PC-9 (cell line): Measurements from ENCODE around the gene OBP2A. TPM values are rescaled to one million over a fixed set of nuclear protein-coding genes. Genes with fewer than 3 reads are reported as not detected.

Source experiments
- BruUV-seq: library from RNA; stranded (reverse); fragments of 400-500 nt; replicated peaks from 2 replicates; lab custom pipeline; 2021; lab: Mats Ljungman, UMichigan
- CTCF ChIA-PET: fragments of 300-600 bp; sonication (Branson Sonifier 250); formaldehyde crosslinking; loops from one replicate; lab custom pipeline; 2022; ENCODE audit warnings: antibody characterized with exemption; lab: Charles Lee
- POLR2A ChIA-PET: fragments of 300-600 bp; sonication (Branson Sonifier 250); formaldehyde crosslinking; loops from one replicate; lab custom pipeline; 2022; ENCODE audit warnings: antibody characterized with exemption; ENCODE audit not compliant: unreplicated experiment; lab: Charles Lee
- DNase-seq, 2 experiments: peaks; one replicate each; pipeline versions ENCODE4 v3.0.0 to v3.0.0-alpha.2; 2015 to 2022; ENCODE audit warnings: mixed read lengths in 1 of 2
- H2AFZ ChIP-seq: fragments of 200-600 bp; sonication (generic); 2 replicates; pipeline ENCODE4 v1.8.1; 2017; ENCODE audit warnings: antibody characterized with exemption
- H3F3A ChIP-seq: fragments of 200-600 bp; sonication (generic); 2 replicates; pipeline ENCODE4 v1.8.1; 2017; ENCODE audit warnings: antibody characterized with exemption, mild to moderate bottlenecking, low read depth; ENCODE audit not compliant: insufficient read depth
- H3K27ac ChIP-seq: fragments of 200-600 bp; sonication (generic); 2 replicates; pipeline ENCODE4 v1.6.1; 2016; ENCODE audit warnings: mixed run types
- H3K27me3 ChIP-seq: fragments of 200-600 bp; sonication (generic); 2 replicates; pipeline ENCODE4 v1.6.1; 2016; ENCODE audit warnings: low read depth, mixed run types; ENCODE audit not compliant: insufficient read depth
- H3K36me3 ChIP-seq: fragments of 200-600 bp; sonication (generic); 2 replicates; pipeline ENCODE4 v1.6.1; 2016; ENCODE audit warnings: low read depth, mixed run types
- H3K4me1 ChIP-seq: fragments of 200-600 bp; sonication (generic); replicated peaks from 2 replicates; pipeline ENCODE4 v1.6.1; 2016; ENCODE audit warnings: mixed run types; ENCODE audit not compliant: insufficient read depth
- H3K4me2 ChIP-seq: fragments of 200-600 bp; sonication (generic); 2 replicates; pipeline ENCODE4 v1.6.1; 2017; ENCODE audit warnings: mixed run types
- H3K4me3 ChIP-seq: fragments of 200-600 bp; sonication (generic); 2 replicates; pipeline ENCODE4 v1.6.1; 2016; ENCODE audit warnings: mixed run types
- H3K79me2 ChIP-seq: fragments of 200-600 bp; sonication (generic); 2 replicates; pipeline ENCODE4 v1.6.1; 2017; ENCODE audit warnings: low read depth, mixed run types
- H3K9me2 ChIP-seq: fragments of 200-600 bp; sonication (generic); 2 replicates; pipeline ENCODE4 v1.8.1; 2017; ENCODE audit warnings: mild to moderate bottlenecking; ENCODE audit not compliant: insufficient read depth
- H3K9me3 ChIP-seq: fragments of 200-600 bp; sonication (generic); 2 replicates; pipeline ENCODE4 v1.8.1; 2016; ENCODE audit warnings: low read depth; ENCODE audit not compliant: insufficient read depth
- H4K20me1 ChIP-seq: fragments of 200-600 bp; sonication (generic); 2 replicates; pipeline ENCODE4 v1.8.1; 2017; ENCODE audit not compliant: insufficient read depth
- CTCF ChIP-seq: fragments of 200-600 bp; sonication (generic); conservative IDR thresholded peaks from 2 replicates; pipeline ENCODE4 v1.6.1; 2017; ENCODE audit warnings: mixed run types, antibody characterized with exemption, mild to moderate bottlenecking, moderate library complexity
- EZH2 ChIP-seq: fragments of 200-600 bp; sonication (generic); IDR thresholded peaks from 2 replicates; pipeline ENCODE4 v1.8.0; 2017; ENCODE audit warnings: antibody characterized with exemption, low read depth
- intact Hi-C: fragments of 100-400 bp; cut with micrococcal nuclease; formaldehyde crosslinking; loops from one replicate; pipeline ENCODE4 v1.10.0; 2022; ENCODE audit not compliant: unreplicated experiment
- total RNA-seq: library from RNA; stranded (reverse); gene quantifications from 2 replicates; pipeline ENCODE4 v1.2.3, GENCODE V29; 2021

The OBP2A gene
- total RNA-seq, 1 experiment from 2014 or later: not detected

GRCh38 chr9:135586601-135587109 is 40.7 kb downstream of the OBP2A start:
- CTCF ChIA-PET: no interaction called here
- H3K27me3 ChIP-seq: peaks cover 61% of the 10 kb centered on the region

GRCh38 chr9:135587658-135588057 is 41.7 kb downstream of the OBP2A start:
- POLR2A ChIA-PET: no interaction called here
- TF ChIP-seq CTCF: no peak
- TF ChIP-seq EZH2: no peak
- CTCF ChIA-PET: no interaction called here
- no peaks in the 10 kb centered on the region for H3K4me1 ChIP-seq
- H3K79me2 ChIP-seq: no peaks in the 10 kb centered on the region
- H3K4me3 ChIP-seq: no peak overlapping the region
- H3K9me3 ChIP-seq: no peaks in the 10 kb centered on the region
- intact Hi-C loops: no loop called here
- DNase-seq: no peak
- H3K27me3 ChIP-seq: peaks cover 57% of the 10 kb centered on the region
- no TSS peak for BruUV-seq
- H4K20me1 ChIP-seq: no peaks in the 10 kb centered on the region
- H3K9me2 ChIP-seq: no peaks in the 10 kb centered on the region
- H3F3A ChIP-seq: no peaks in the 10 kb centered on the region
- H3K4me2 ChIP-seq: no peak overlapping the region
- H3K27ac ChIP-seq: no peak overlapping the region
- H3K36me3 ChIP-seq: no peaks in the 10 kb centered on the region
- H2AFZ ChIP-seq: no peak overlapping the region

More at GRCh38 chr9:135586601-135587109, 40.7 kb downstream of the OBP2A start:
- POLR2A ChIA-PET: no interaction called here
- intact Hi-C loops: no loop called here
- H3K9me3 ChIP-seq: no peaks in the 10 kb centered on the region
- no peak overlapping the region for H3K4me2 ChIP-seq
- no peak overlapping the region for H3K27ac ChIP-seq
- no peaks in the 10 kb centered on the region for H3K9me2 ChIP-seq
- H3K36me3 ChIP-seq: no peaks in the 10 kb centered on the region
- H4K20me1 ChIP-seq: no peaks in the 10 kb centered on the region
- H3F3A ChIP-seq: no peaks in the 10 kb centered on the region
- H3K79me2 ChIP-seq: no peaks in the 10 kb centered on the region
- DNase-seq: no peak
- TF ChIP-seq EZH2: no peak
- TF ChIP-seq CTCF: no peak
- no peak overlapping the region for H3K4me3 ChIP-seq
- no TSS peak for BruUV-seq
- H2AFZ ChIP-seq: no peak overlapping the region
- H3K4me1 ChIP-seq: no peaks in the 10 kb centered on the region

GRCh38 chr9:135588371-135588770 is 42.4 kb downstream of the OBP2A start:
- H3K9me3 ChIP-seq: no peaks in the 10 kb centered on the region
- no peaks in the 10 kb centered on the region for H3K79me2 ChIP-seq
- POLR2A ChIA-PET: no interaction called here
- H4K20me1 ChIP-seq: no peaks in the 10 kb centered on the region
- no peak overlapping the region for H3K4me3 ChIP-seq
- no peak overlapping the region for H3K27ac ChIP-seq
- CTCF ChIA-PET: interaction anchor here (0.7 kb wide), 1 partner anchor 10 kb away, joined by 10 read pairs; no protein-coding TSS in a partner anchor
- no peak for DNase-seq
- H3K4me1 ChIP-seq: no peaks in the 10 kb centered on the region
- H3K9me2 ChIP-seq: no peaks in the 10 kb centered on the region
- no peak for TF ChIP-seq CTCF
- TF ChIP-seq EZH2: no peak
- intact Hi-C loops: no loop called here
- BruUV-seq: no TSS peak
- no peaks in the 10 kb centered on the region for H3F3A ChIP-seq
- no peak overlapping the region for H3K4me2 ChIP-seq
- H3K27me3 ChIP-seq: peaks cover 57% of the 10 kb centered on the region
- no peak overlapping the region for H2AFZ ChIP-seq
- no peaks in the 10 kb centered on the region for H3K36me3 ChIP-seq
